ENCODE data around the gene PCSK1.

PCSK1 gene

GRCh38 chr5:96433066-96433447 lies at the start of gene PCSK1:
PCSK1 (minus strand) TSS chr5:96433248; CDS start chr5:96433042, 206 bp downstream.
- in situ Hi-C loops (cut with MboI; ENCODE audit: low sequenced_read_pairs) = no loop called here

GRCh38 chr5:96481867-96482266 lies 48.8 kb upstream of the PCSK1 start:
- in situ Hi-C loops (cut with MboI; ENCODE audit: low sequenced_read_pairs) = no loop called here

GRCh38 chr5:96481009-96481786 lies 48.1 kb upstream of the PCSK1 start:
- in situ Hi-C loops (cut with MboI; ENCODE audit: low sequenced_read_pairs) = no loop called here

GRCh38 chr5:96478983-96479382 lies 45.9 kb upstream of the PCSK1 start:
- in situ Hi-C loops (cut with MboI; ENCODE audit: low sequenced_read_pairs) = no loop called here

- in situ Hi-C loops (cut with MboI; ENCODE audit: low sequenced_read_pairs) = no loop called here
Measured at GRCh38 chr5:96476654-96477053, 43.6 kb upstream of the PCSK1 start.

GRCh38 chr5:96474073-96474472 lies 41.0 kb upstream of the PCSK1 start:
- in situ Hi-C loops (cut with MboI; ENCODE audit: low sequenced_read_pairs) = no loop called here

- in situ Hi-C loops (cut with MboI; ENCODE audit: low sequenced_read_pairs) = no loop called here
Measured at GRCh38 chr5:96473155-96473554, 40.1 kb upstream of the PCSK1 start.

- in situ Hi-C loops (cut with MboI; ENCODE audit: low sequenced_read_pairs) = no loop called here
Measured at GRCh38 chr5:96470785-96471184, 37.7 kb upstream of the PCSK1 start.

- in situ Hi-C loops (cut with MboI; ENCODE audit: low sequenced_read_pairs) = no loop called here
Measured at GRCh38 chr5:96468956-96469355, 35.9 kb upstream of the PCSK1 start.

GRCh38 chr5:96463091-96463490 lies 30.0 kb upstream of the PCSK1 start:
- in situ Hi-C loops (cut with MboI; ENCODE audit: low sequenced_read_pairs) = no loop called here

GRCh38 chr5:96459313-96460121 lies 26.5 kb upstream of the PCSK1 start:
- in situ Hi-C loops (cut with MboI; ENCODE audit: low sequenced_read_pairs) = no loop called here

- in situ Hi-C loops (cut with MboI; ENCODE audit: low sequenced_read_pairs) = no loop called here
Measured at GRCh38 chr5:96458176-96458575, 25.1 kb upstream of the PCSK1 start.

- in situ Hi-C loops (cut with MboI; ENCODE audit: low sequenced_read_pairs) = no loop called here
Measured at GRCh38 chr5:96455789-96456188, 22.7 kb upstream of the PCSK1 start.

- in situ Hi-C loops (cut with MboI; ENCODE audit: low sequenced_read_pairs) = no loop called here
Measured at GRCh38 chr5:96453394-96453793, 20.3 kb upstream of the PCSK1 start.

- in situ Hi-C loops (cut with MboI; ENCODE audit: low sequenced_read_pairs) = no loop called here
Measured at GRCh38 chr5:96447949-96448348, 14.9 kb upstream of the PCSK1 start.

GRCh38 chr5:96440185-96440538 lies 7.1 kb upstream of the PCSK1 start:
- in situ Hi-C loops (cut with MboI; ENCODE audit: low sequenced_read_pairs) = no loop called here

GRCh38 chr5:96439477-96440184 lies 6.6 kb upstream of the PCSK1 start:
- in situ Hi-C loops (cut with MboI; ENCODE audit: low sequenced_read_pairs) = no loop called here

GRCh38 chr5:96434201-96434645 lies 1.2 kb upstream of the PCSK1 start:
- in situ Hi-C loops (cut with MboI; ENCODE audit: low sequenced_read_pairs) = no loop called here

GRCh38 chr5:96432216-96433065 lies 607 bp downstream of the PCSK1 start:
- in situ Hi-C loops (cut with MboI; ENCODE audit: low sequenced_read_pairs) = no loop called here

GRCh38 chr5:96431376-96432187 lies 1.5 kb downstream of the PCSK1 start:
- in situ Hi-C loops (cut with MboI; ENCODE audit: low sequenced_read_pairs) = no loop called here
